PC-3 (cell line): ENCODE measurements around the gene CRTC2. TPM values are rescaled to one million over a fixed set of nuclear protein-coding genes. Genes with fewer than 3 reads are reported as not detected.

ENCODE experiments used
- ATAC-seq: fragments of 200-7000 bp; cut with Tn5 transposase; 2 replicates; pipeline ENCODE4 v1.9.1; 2020; ENCODE audit warnings: mild to moderate bottlenecking, moderate library complexity
- BruUV-seq: library from RNA; stranded (reverse); fragments of 400-500 nt; replicated peaks from 2 replicates; lab custom pipeline; 2021; lab: Mats Ljungman, UMichigan
- CTCF ChIA-PET: fragments of 300-600 bp; sonication (Branson Sonifier 250); formaldehyde crosslinking; loops from one replicate; lab custom pipeline; 2022; ENCODE audit warnings: antibody characterized with exemption; lab: Charles Lee
- POLR2A ChIA-PET: fragments of 300-600 bp; sonication (Branson Sonifier 250); formaldehyde crosslinking; loops from one replicate; lab custom pipeline; 2022; ENCODE audit warnings: antibody characterized with exemption; ENCODE audit not compliant: unreplicated experiment; lab: Charles Lee
- DNase-seq: peaks from one replicate; pipeline ENCODE4 v3.0.0-alpha.2; 2015
- H2AFZ ChIP-seq: fragments of 300-600 bp; sonication (generic); 2 replicates; pipeline ENCODE4 v1.6.0; 2016; ENCODE audit warnings: antibody characterized with exemption, low read length
- H3F3A ChIP-seq: fragments of 300-600 bp; sonication (generic); one replicate; pipeline ENCODE4 v1.6.0; 2017; ENCODE audit warnings: antibody characterized with exemption, low read length, control low read depth, mild to moderate bottlenecking; ENCODE audit not compliant: unreplicated experiment
- H3K27ac ChIP-seq: fragments of 300-600 bp; sonication (generic); 2 replicates; pipeline ENCODE4 v1.5.1; 2016; ENCODE audit warnings: mild to moderate bottlenecking, low read length
- H3K27me3 ChIP-seq: fragments of 300-600 bp; sonication (generic); 2 replicates; pipeline ENCODE4 v1.6.1; 2016; ENCODE audit warnings: low read length, mixed read lengths
- H3K36me3 ChIP-seq: fragments of 300-600 bp; sonication (generic); 2 replicates; pipeline ENCODE4 v1.6.1; 2016; ENCODE audit warnings: low read depth, mixed run types, low read length, mixed read lengths
- H3K4me1 ChIP-seq: fragments of 300-600 bp; sonication (generic); 2 replicates; pipeline ENCODE4 v1.5.1; 2016; ENCODE audit warnings: low read length; ENCODE audit not compliant: insufficient read depth
- H3K4me2 ChIP-seq: fragments of 300-600 bp; sonication (generic); 2 replicates; pipeline ENCODE4 v1.6.0; 2016; ENCODE audit warnings: low read length
- H3K4me3 ChIP-seq: fragments of 300-600 bp; sonication (generic); 2 replicates; pipeline ENCODE4 v1.5.1; 2016; ENCODE audit warnings: mild to moderate bottlenecking, low read length, mixed read lengths
- H3K79me2 ChIP-seq: fragments of 300-600 bp; sonication (generic); 2 replicates; pipeline ENCODE4 v1.6.1; 2017; ENCODE audit warnings: low read length, mixed read lengths
- H3K9ac ChIP-seq: fragments of 300-600 bp; sonication (generic); 2 replicates; pipeline ENCODE4 v1.6.0; 2016; ENCODE audit warnings: mild to moderate bottlenecking, low read length
- H3K9me2 ChIP-seq: fragments of 300-600 bp; sonication (generic); replicated peaks from 2 replicates; pipeline ENCODE4 v1.6.1; 2016; ENCODE audit warnings: mixed run types, low read length, mixed read lengths
- H3K9me3 ChIP-seq: fragments of 300-600 bp; sonication (generic); 2 replicates; pipeline ENCODE4 v1.6.1; 2016; ENCODE audit warnings: low read length, mixed read lengths
- H4K20me1 ChIP-seq: fragments of 300-600 bp; sonication (generic); 2 replicates; pipeline ENCODE4 v1.6.1; 2016; ENCODE audit warnings: low read length, mixed read lengths
- CTCF ChIP-seq: fragments of 300-600 bp; sonication (generic); conservative IDR thresholded peaks from 2 replicates; pipeline ENCODE4 v1.5.1; 2017; ENCODE audit warnings: antibody characterized with exemption, low read depth, mild to moderate bottlenecking, low read length
- EZH2 ChIP-seq: fragments of 300-600 bp; sonication (generic); IDR thresholded peaks from one replicate; pipeline ENCODE4 v1.6.1; 2017; ENCODE audit warnings: antibody characterized with exemption, mild to moderate bottlenecking, low read length; ENCODE audit not compliant: unreplicated experiment
- EZH2phosphoT487 ChIP-seq: fragments of 300-600 bp; sonication (generic); IDR thresholded peaks from 2 replicates; pipeline ENCODE4 v1.6.1; 2018; ENCODE audit warnings: mild to moderate bottlenecking, antibody characterized with exemption, low read length, borderline replicate concordance
- intact Hi-C: fragments of 100-400 bp; cut with micrococcal nuclease; formaldehyde crosslinking; loops from 2 replicates; pipeline ENCODE4 v1.9.0; 2023
- total RNA-seq: library from RNA; depleted of rRNA; stranded (reverse); fragments of >200 nt; gene quantifications from 2 replicates; pipeline ENCODE4 v1.2.3, GENCODE V29; 2014

The CRTC2 gene
- total RNA-seq, 1 experiment from 2014 or later: 21.0 TPM

- intact Hi-C loops: no loop called here
- POLR2A ChIA-PET: interaction anchor here (0.6 kb wide), 1 partner anchor 11 kb away, joined by 4 read pairs; no protein-coding TSS in a partner anchor
These were observed 29.0 kb downstream of the CRTC2 start for GRCh38 chr1:153929426-153929825.

GRCh38 chr1:153928791-153929341 is 29.5 kb downstream of the CRTC2 start:
- POLR2A ChIA-PET: interaction anchor here (0.6 kb wide), 1 partner anchor 11 kb away, joined by 4 read pairs; no protein-coding TSS in a partner anchor
- no peaks in the 10 kb centered on the region for H3F3A ChIP-seq
- intact Hi-C loops: no loop called here

More at GRCh38 chr1:153929426-153929825, 29.0 kb downstream of the CRTC2 start:
- H3K4me1 ChIP-seq: peaks cover 2% of the 10 kb centered on the region
- no peak for ATAC-seq
- H4K20me1 ChIP-seq: no peaks in the 10 kb centered on the region
- H3K27me3 ChIP-seq: no peaks in the 10 kb centered on the region
- H3K4me2 ChIP-seq: no peak overlapping the region
- H3K9me3 ChIP-seq: no peaks in the 10 kb centered on the region
- no peak for TF ChIP-seq CTCF
- no peak for TF ChIP-seq EZH2phosphoT487
- no peak for TF ChIP-seq EZH2
- CTCF ChIA-PET: no interaction called here
- H3K79me2 ChIP-seq: no peaks in the 10 kb centered on the region
- DNase-seq: no peak
- no TSS peak for BruUV-seq
- no peak overlapping the region for H2AFZ ChIP-seq
- no peak overlapping the region for H3K4me3 ChIP-seq
- peaks cover 4% of the 10 kb centered on the region; the same call in 1 of the 2 replicates for H3K36me3 ChIP-seq
- no peak overlapping the region for H3K27ac ChIP-seq
- no peak overlapping the region for H3K9ac ChIP-seq
- no peaks in the 10 kb centered on the region for H3K9me2 ChIP-seq
- no peaks in the 10 kb centered on the region for H3F3A ChIP-seq

More at GRCh38 chr1:153928791-153929341, 29.5 kb downstream of the CRTC2 start:
- TF ChIP-seq CTCF (no peak), EZH2 (no peak), EZH2phosphoT487 (no peak)
- no peaks in the 10 kb centered on the region for H4K20me1 ChIP-seq
- no peak overlapping the region for H3K4me3 ChIP-seq
- peaks cover 7% of the 10 kb centered on the region for H3K4me1 ChIP-seq
- CTCF ChIA-PET: interaction anchor here (0.6 kb wide), 1 partner anchor 38 kb away, joined by 3 read pairs; no protein-coding TSS in a partner anchor
- H3K9me2 ChIP-seq: no peaks in the 10 kb centered on the region
- no peak overlapping the region for H3K9ac ChIP-seq
- no peaks in the 10 kb centered on the region for H3K79me2 ChIP-seq
- no peak overlapping the region for H3K27ac ChIP-seq
- no peaks in the 10 kb centered on the region for H3K27me3 ChIP-seq
- peaks cover 4% of the 10 kb centered on the region; the same call in 1 of the 2 replicates for H3K36me3 ChIP-seq
- ATAC-seq: no peak
- no peak overlapping the region for H2AFZ ChIP-seq
- no peaks in the 10 kb centered on the region for H3K9me3 ChIP-seq
- H3K4me2 ChIP-seq: no peak overlapping the region
- no TSS peak for BruUV-seq
- no peak for DNase-seq
